OCI-LY3 (cell line): ENCODE results near the gene CHRD.

Experiments
- H2AFZ ChIP-seq: fragments of 200-600, 300-600 bp; shearing (Covaris generic); 2 replicates; pipeline ENCODE4 v1.6.0; 2014; ENCODE audit warnings: antibody characterized with exemption, low read depth, low read length
- H3K27ac ChIP-seq: fragments of 200-600, 300-600 bp; sonication (generic); 2 replicates; pipeline ENCODE4 v1.5.1; 2014; ENCODE audit warnings: mild to moderate bottlenecking, low read length, moderate library complexity, mixed read lengths
- H3K27me3 ChIP-seq: fragments of 200-600, 300-600 bp; sonication (generic); 2 replicates; pipeline ENCODE4 v1.6.1; 2014; ENCODE audit warnings: low read depth, low read length, mixed read lengths
- H3K36me3 ChIP-seq: fragments of 200-600, 300-600 bp; sonication (generic); replicated peaks from 2 replicates; pipeline ENCODE3; 2014; ENCODE audit warnings: low read depth, low read length, mixed read lengths
- H3K4me1 ChIP-seq: fragments of 300-600, 200-600 bp; sonication (generic); 2 replicates; pipeline ENCODE4 v1.6.1; 2014; ENCODE audit warnings: low read length, mixed read lengths
- H3K4me2 ChIP-seq: fragments of 200-600, 300-600 bp; sonication (generic); 2 replicates; pipeline ENCODE4 v1.6.1; 2014; ENCODE audit warnings: low read length, mixed read lengths
- H3K4me3 ChIP-seq: fragments of 300-600, 200-600 bp; sonication (generic); 2 replicates; pipeline ENCODE4 v1.5.1; 2014; ENCODE audit warnings: antibody characterized with exemption, mild to moderate bottlenecking, low read length, moderate library complexity
- H3K79me2 ChIP-seq: fragments of 300-600, 200-600 bp; shearing (Covaris generic); 2 replicates; pipeline ENCODE4 v1.6.1; 2014; ENCODE audit warnings: mild to moderate bottlenecking, low read length, mixed read lengths
- H3K9ac ChIP-seq: fragments of 300-600, 200-600 bp; shearing (Covaris generic); 2 replicates; pipeline ENCODE4 v1.6.0; 2014; ENCODE audit warnings: mild to moderate bottlenecking, low read length, moderate library complexity
- H3K9me3 ChIP-seq: fragments of 200-600, 300-600 bp; shearing (Covaris generic); 2 replicates; pipeline ENCODE4 v1.6.1; 2014; ENCODE audit warnings: low read length, mixed read lengths; ENCODE audit not compliant: insufficient read depth
- H4K20me1 ChIP-seq: fragments of 200-600, 300-600 bp; sonication (generic); 2 replicates; pipeline ENCODE4 v1.6.1; 2016; ENCODE audit warnings: low read length, mixed read lengths; ENCODE audit not compliant: insufficient read depth
- CTCF ChIP-seq: fragments of 200-600, 300-600 bp; sonication (generic); IDR thresholded peaks from 2 replicates; pipeline ENCODE4 v1.5.1; 2014; ENCODE audit warnings: antibody characterized with exemption, low read length, low read depth
- EZH2phosphoT487 ChIP-seq: fragments of 200-600 bp; shearing (Covaris generic); IDR thresholded peaks from 2 replicates; pipeline ENCODE4 v1.6.1; 2018; ENCODE audit warnings: antibody characterized with exemption, mixed run types, low read depth

CHRD gene

GRCh38 chr3:184373422-184373821 lies 6.4 kb upstream of the CHRD start:
- TF ChIP-seq CTCF (no peak), EZH2phosphoT487 (no peak)
- Histone ChIP-seq H3K79me2 (no peaks in the 10 kb centered on the region), H3K36me3 (peaks cover 17% of the 10 kb centered on the region)

GRCh38 chr3:184375747-184376461 lies 4.0 kb upstream of the CHRD start:
- Histone ChIP-seq H3K27me3 (peaks cover 3% of the 10 kb centered on the region; the same call in 1 of the 2 replicates), H3K36me3 (no peaks in the 10 kb centered on the region), H2AFZ (no peak overlapping the region), H3K79me2 (no peaks in the 10 kb centered on the region), H3K4me3 (no peak overlapping the region), H4K20me1 (no peaks in the 10 kb centered on the region), H3K4me1 (no peaks in the 10 kb centered on the region), H3K27ac (no peak overlapping the region), H3K9me3 (no peaks in the 10 kb centered on the region), H3K9ac (no peak overlapping the region), H3K4me2 (no peak overlapping the region)
- TF ChIP-seq CTCF (no peak), EZH2phosphoT487 (no peak)

More at GRCh38 chr3:184373422-184373821, 6.4 kb upstream of the CHRD start:
- H3K9ac ChIP-seq: no peak overlapping the region
- H3K27me3 ChIP-seq: peaks cover 3% of the 10 kb centered on the region; the same call in 1 of the 2 replicates
- no peaks in the 10 kb centered on the region for H3K9me3 ChIP-seq
- H2AFZ ChIP-seq: no peak overlapping the region
- no peaks in the 10 kb centered on the region for H3K4me1 ChIP-seq
- no peak overlapping the region for H3K4me2 ChIP-seq
- no peaks in the 10 kb centered on the region for H4K20me1 ChIP-seq
- no peak overlapping the region for H3K27ac ChIP-seq
- no peak overlapping the region for H3K4me3 ChIP-seq

GRCh38 chr3:184377374-184377773 lies 2.5 kb upstream of the CHRD start:
- no peaks in the 10 kb centered on the region for H3K36me3 ChIP-seq
- H3K4me2 ChIP-seq: peak overlapping the region; percentile 28
- no peak for TF ChIP-seq CTCF
- TF ChIP-seq EZH2phosphoT487: no peak
- no peaks in the 10 kb centered on the region for H4K20me1 ChIP-seq
- no peak overlapping the region for H3K27ac ChIP-seq
- no peaks in the 10 kb centered on the region for H3K9me3 ChIP-seq
- H3K79me2 ChIP-seq: no peaks in the 10 kb centered on the region
- peaks cover 3% of the 10 kb centered on the region; the same call in 1 of the 2 replicates for H3K27me3 ChIP-seq
- no peak overlapping the region for H2AFZ ChIP-seq
- peak overlapping the region; percentile 53 for H3K4me3 ChIP-seq
- H3K4me1 ChIP-seq: no peaks in the 10 kb centered on the region
- no peak overlapping the region for H3K9ac ChIP-seq

GRCh38 chr3:184377882-184378445 lies 1.9 kb upstream of the CHRD start, which contains the start of gene THPO:
TSS of gene THPO (minus strand) at chr3:184378207. CDS start at chr3:184376259, 1,948 bp downstream.
- Histone ChIP-seq H2AFZ (peak within 1 kb of the TSS; percentile 59; the same call in 1 of the 2 replicates), H3K9me3 (no peaks in the 10 kb centered on the region), H3K36me3 (no peaks in the 10 kb centered on the region), H3K9ac (peak within 1 kb of the TSS; percentile 20; the same call in 1 of the 2 replicates), H4K20me1 (no peaks in the 10 kb centered on the region), H3K4me1 (no peaks in the 10 kb centered on the region), H3K4me3 (peak within 1 kb of the TSS; percentile 53), H3K79me2 (no peaks in the 10 kb centered on the region), H3K27ac (no peak within 1 kb of the TSS), H3K27me3 (peaks cover 3% of the 10 kb centered on the region; the same call in 1 of the 2 replicates), H3K4me2 (peak within 1 kb of the TSS; percentile 28)
- TF ChIP-seq EZH2phosphoT487: no peak
- no peak for TF ChIP-seq CTCF
